ENCODE results near the gene ERC1. TPM values are rescaled to one million over a fixed set of nuclear protein-coding genes. Genes with fewer than 3 reads are reported as not detected.

The ERC1 gene
- total and polyA plus RNA-seq, 2 donors (not counting 3 experiments of a cell fraction or from before 2014, with no cell fraction given), result 11.7 to 66.1 TPM

- H4K20me1 ChIP-seq (replicated peaks; ENCODE audit: control insufficient read depth, extremely low read depth, insufficient read depth, low read length), result no peaks in the 10 kb centered on the region
- H3K4me3 ChIP-seq (replicated peaks in 1 of 3; ENCODE audit: insufficient read depth in 1 of 3, low read depth in 1 of 3, low read length in 3 of 3), result no peak overlapping the region
- BruUV-seq (replicated peaks), result no TSS peak
- H3K4me1 ChIP-seq (ENCODE audit: control insufficient read depth, extremely low read depth, insufficient read depth, low read length), result peaks cover 3% of the 10 kb centered on the region
- no peak for FAIRE-seq
- no peak overlapping the region for H2AFZ ChIP-seq (ENCODE audit: low read depth, low read length)
- ChIA-PET CTCF (interaction anchor here (0.7 kb wide), 1 partner anchor 32 kb away, joined by 3 read pairs; no protein-coding TSS in a partner anchor), POLR2A (no interaction called here)
- intact Hi-C loops (cut with micrococcal nuclease), result no loop called here
- no peak overlapping the region for H3K4me2 ChIP-seq (ENCODE audit: insufficient read depth, low read length)
- no peak overlapping the region for H3K9ac ChIP-seq (replicated peaks; ENCODE audit: extremely low read depth, insufficient read depth, low read length)
- no peak for DNase-seq (ENCODE audit: low read depth, low spot score)
- no peaks in the 10 kb centered on the region for H3K36me3 ChIP-seq (ENCODE audit: control insufficient read depth in 2 of 2, extremely low read depth in 1 of 2, insufficient read depth in 2 of 2, low read length in 2 of 2)
- peaks cover 2% of the 10 kb centered on the region for H3K9me1 ChIP-seq (replicated peaks; ENCODE audit: control insufficient read depth, extremely low read depth, insufficient read depth, low read length)
- no peaks in the 10 kb centered on the region for H3K27me3 ChIP-seq (ENCODE audit: control insufficient read depth in 2 of 2, insufficient read depth in 2 of 2, low read length in 2 of 2)
- H3K79me2 ChIP-seq (ENCODE audit: control insufficient read depth, insufficient read depth, low read length), result no peaks in the 10 kb centered on the region
- dilution Hi-C loops (cut with MboI; ENCODE audit: extremely low pct_ligation_motif_present, low sequenced_read_pairs), result no loop called here
- no peaks in the 10 kb centered on the region for H3K9me3 ChIP-seq (replicated peaks; ENCODE audit: control insufficient read depth, insufficient read depth, low read length)
- TF ChIP-seq, protein P1, sequence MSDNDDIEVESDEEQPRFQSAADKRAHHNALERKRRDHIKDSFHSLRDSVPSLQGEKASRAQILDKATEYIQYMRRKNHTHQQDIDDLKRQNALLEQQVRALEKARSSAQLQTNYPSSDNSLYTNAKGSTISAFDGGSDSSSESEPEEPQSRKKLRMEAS (IDR thresholded peaks at IDR 0.05; ENCODE audit: insufficient read depth, insufficient read length), result no peak
- TF ChIP-seq EZH2 (IDR thresholded peaks at IDR 0.05; ENCODE audit: borderline replicate concordance, low read depth, low read length, severe bottlenecking), result no peak
- TF ChIP-seq POLR2AphosphoS5 (IDR thresholded peaks at IDR 0.05; ENCODE audit: insufficient read depth, low read depth, low read length), result no peak
- no peak for TF ChIP-seq MYC (IDR thresholded peaks at IDR 0.05; ENCODE audit: low read depth, low read length)
- no peak for TF ChIP-seq GATA2 (IDR thresholded peaks at IDR 0.05; ENCODE audit: insufficient read depth, insufficient read length, low read depth, low read length)
- TF ChIP-seq CTCF (IDR thresholded peaks at IDR 0.05; ENCODE audit: extremely low read depth in 1 of 2, insufficient read depth in 1 of 2, low read depth in 1 of 2, low read length in 2 of 2), result no peak
- TF ChIP-seq FOS (IDR thresholded peaks at IDR 0.05; ENCODE audit: borderline replicate concordance, insufficient read depth, low read length), result no peak
- no peak overlapping the region for H3K27ac ChIP-seq (ENCODE audit: insufficient read depth, low read depth, low read length)
These were observed 366.7 kb downstream of the ERC1 start for GRCh38 chr12:1357711-1358110.
